CD4-positive, alpha-beta T cell (primary cell): ENCODE data around the gene DEPP1. TPM values are rescaled to one million over a fixed set of nuclear protein-coding genes. Genes with fewer than 3 reads are reported as not detected.

Source experiments
- ATAC-seq: fragments of 200-7000 bp; cut with Tn5 transposase; one replicate; pipeline ENCODE4 v1.10.0; 2022; ENCODE audit warnings: mild to moderate bottlenecking; ENCODE audit not compliant: poor library complexity
- CTCF ChIA-PET: fragments of 350-600 bp; sonication (Branson Sonifier 250); formaldehyde crosslinking; loops from one replicate; lab custom pipeline; 2021; ENCODE audit warnings: antibody characterized with exemption, inconsistent platforms; lab: Charles Lee
- POLR2A ChIA-PET: fragments of 350-600 bp; sonication (Branson Sonifier 250); formaldehyde crosslinking; loops from one replicate; lab custom pipeline; 2021; ENCODE audit warnings: antibody characterized with exemption, inconsistent platforms; lab: Charles Lee
- DNase-seq, 14 experiments: peaks; one replicate each; pipeline ENCODE4 v3.0.0-alpha.2; 2013 to 2020; ENCODE audit warnings: mixed read lengths in 2 of 14
- H3K27ac ChIP-seq, 2 donors: one replicate each; pipeline versions ENCODE4 v1.5.1 to v1.7.0; 2013; ENCODE audit warnings: low read length in 2 of 2, low read depth in 1 of 2, mild to moderate bottlenecking in 1 of 2
- H3K27me3 ChIP-seq, 2 experiments: 1 replicate in 1 of 2; 2 replicates in 1 of 2; pipeline versions ENCODE4 v1.6.1 to v1.7.0; 2013; ENCODE audit warnings: low read length in 2 of 2, control low read depth in 1 of 2, mild to moderate bottlenecking in 1 of 2, moderate library complexity in 1 of 2; ENCODE audit not compliant: insufficient read depth in 2 of 2, control insufficient read depth in 1 of 2
- H3K36me3 ChIP-seq: one replicate; pipeline ENCODE4 v1.6.1; 2013; ENCODE audit warnings: low read length, control low read depth; ENCODE audit not compliant: insufficient read depth
- H3K4me1 ChIP-seq: one replicate; pipeline ENCODE4 v1.6.1; 2013; ENCODE audit warnings: low read length, control low read depth; ENCODE audit not compliant: insufficient read depth
- H3K4me3 ChIP-seq: one replicate; pipeline ENCODE4 v1.5.1; 2013; ENCODE audit warnings: mild to moderate bottlenecking, low read length, moderate library complexity
- H3K9me3 ChIP-seq, 2 experiments: 1 replicate in 1 of 2; 2 replicates in 1 of 2; pipeline versions ENCODE4 v1.6.1 to v1.7.0; 2013; ENCODE audit warnings: low read length in 2 of 2, mild to moderate bottlenecking in 2 of 2, control low read depth in 1 of 2, moderate library complexity in 1 of 2; ENCODE audit not compliant: control insufficient read depth in 1 of 2, insufficient read depth in 1 of 2
- H3K27ac Mint-ChIP-seq: one replicate; pipeline ENCODE4 v1.8.0; 2020; ENCODE audit warnings: mixed read lengths
- H3K27me3 Mint-ChIP-seq: one replicate; pipeline ENCODE4 v1.8.0; 2021; ENCODE audit warnings: mixed read lengths
- H3K36me3 Mint-ChIP-seq: one replicate; pipeline ENCODE4 v1.8.0; 2021; ENCODE audit warnings: low read depth, mixed read lengths
- H3K4me1 Mint-ChIP-seq: one replicate; pipeline ENCODE4 v1.8.0; 2021; ENCODE audit warnings: low read depth, mixed read lengths
- H3K4me3 Mint-ChIP-seq: one replicate; pipeline ENCODE4 v1.8.0; 2020; ENCODE audit warnings: mild to moderate bottlenecking, mixed read lengths
- H3K9me3 Mint-ChIP-seq: one replicate; pipeline ENCODE4 v1.8.0; 2020; ENCODE audit warnings: mixed read lengths
- CTCF ChIP-seq: fragments of 200-600 bp; IDR thresholded peaks from one replicate; pipeline ENCODE4 v1.8.0; 2022; ENCODE audit warnings: antibody characterized with exemption, mild to moderate bottlenecking
- intact Hi-C, 2 experiments: fragments of 100-400 bp; cut with DNase I in 1 of 2; cut with micrococcal nuclease in 1 of 2; formaldehyde crosslinking; loops; one replicate each; pipeline versions ENCODE4 v1.15.1 to v1.9.0; 2023 to 2025; cut with DNase I, micrococcal nuclease
- total RNA-seq, 174 experiments: library from RNA in 2 of 174; stranded (reverse) in 2 of 174; gene quantifications; one replicate each; pipeline ENCODE4 v1.2.3 and lab custom pipeline; 2021 to 2026

Gene DEPP1
- total RNA-seq, 2 experiments from 2014 or later: not detected

DNA sequence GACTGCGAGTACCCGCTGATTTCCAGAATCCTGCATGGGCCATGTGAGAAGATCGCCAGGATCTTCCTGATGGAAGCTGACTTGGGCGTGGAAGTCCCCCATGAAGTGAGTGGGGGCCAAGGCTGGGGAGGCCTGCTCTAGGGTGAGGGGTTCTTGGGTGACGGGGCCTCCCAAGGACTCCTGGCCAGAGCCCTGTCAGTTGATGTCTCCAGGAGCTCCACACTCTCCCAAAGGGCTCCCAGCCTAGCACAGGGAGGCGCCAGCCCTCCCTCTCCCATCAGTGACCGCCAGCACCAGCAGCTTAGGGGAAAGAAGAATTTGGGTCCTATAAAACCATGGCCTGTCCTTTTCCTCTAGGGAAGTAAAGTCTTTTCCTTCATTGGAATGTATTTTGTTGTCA is 12.4 kb upstream of the DEPP1 start:
- intact Hi-C loops: no loop called here
- Histone ChIP-seq H3K9me3 (no peaks in the 10 kb centered on the region), H3K36me3 (no peaks in the 10 kb centered on the region), H3K27me3 (no peaks in the 10 kb centered on the region), H3K4me1 (peaks cover 13% of the 10 kb centered on the region), H3K27ac (no peak overlapping the region), H3K4me3 (no peak overlapping the region)
- POLR2A ChIA-PET: no interaction called here
- Mint-ChIP-seq H3K4me1 (peaks cover 10% of the 10 kb centered on the region), H3K27me3 (no peaks in the 10 kb centered on the region), H3K36me3 (no peaks in the 10 kb centered on the region), H3K9me3 (no peaks in the 10 kb centered on the region), H3K27ac (no peak overlapping the region), H3K4me3 (no peak overlapping the region)
- DNase-seq (peak in 1 of 14 experiments; percentile 4), ATAC-seq (no peak)
- no peak for TF ChIP-seq CTCF
- CTCF ChIA-PET: no interaction called here

DNA sequence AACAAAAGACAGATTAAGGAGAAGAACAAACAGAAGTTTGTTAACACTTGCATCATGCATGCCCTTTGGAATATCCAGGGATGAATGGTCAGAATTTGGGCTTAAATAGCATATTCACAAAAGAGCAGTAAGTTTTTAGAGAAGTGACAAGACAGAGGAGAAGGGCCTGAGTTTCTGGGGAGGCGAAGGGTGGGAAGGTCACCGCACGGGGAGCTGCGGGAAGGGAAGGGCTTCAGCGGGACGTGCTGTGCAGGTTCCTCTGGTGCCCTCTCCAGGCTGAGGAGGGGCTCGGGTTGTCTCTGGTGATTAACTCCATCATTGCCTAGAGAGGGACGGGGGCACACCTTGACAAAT is 11.7 kb upstream of the DEPP1 start:
- Histone ChIP-seq H3K27ac (no peak overlapping the region), H3K9me3 (no peaks in the 10 kb centered on the region), H3K36me3 (no peaks in the 10 kb centered on the region), H3K4me1 (peaks cover 6% of the 10 kb centered on the region), H3K4me3 (no peak overlapping the region), H3K27me3 (no peaks in the 10 kb centered on the region)
- peaks cover 3% of the 10 kb centered on the region for H3K4me1 Mint-ChIP-seq
- H3K27ac Mint-ChIP-seq: no peak overlapping the region
- no peak for TF ChIP-seq CTCF
- no peaks in the 10 kb centered on the region for H3K9me3 Mint-ChIP-seq
- ATAC-seq: no peak
- peak in 1 of 14 experiments; percentile 8 for DNase-seq
- H3K36me3 Mint-ChIP-seq: no peaks in the 10 kb centered on the region
- POLR2A ChIA-PET: no interaction called here
- H3K27me3 Mint-ChIP-seq: no peaks in the 10 kb centered on the region
- CTCF ChIA-PET: no interaction called here
- H3K4me3 Mint-ChIP-seq: no peak overlapping the region
- intact Hi-C loops: no loop called here

DNA sequence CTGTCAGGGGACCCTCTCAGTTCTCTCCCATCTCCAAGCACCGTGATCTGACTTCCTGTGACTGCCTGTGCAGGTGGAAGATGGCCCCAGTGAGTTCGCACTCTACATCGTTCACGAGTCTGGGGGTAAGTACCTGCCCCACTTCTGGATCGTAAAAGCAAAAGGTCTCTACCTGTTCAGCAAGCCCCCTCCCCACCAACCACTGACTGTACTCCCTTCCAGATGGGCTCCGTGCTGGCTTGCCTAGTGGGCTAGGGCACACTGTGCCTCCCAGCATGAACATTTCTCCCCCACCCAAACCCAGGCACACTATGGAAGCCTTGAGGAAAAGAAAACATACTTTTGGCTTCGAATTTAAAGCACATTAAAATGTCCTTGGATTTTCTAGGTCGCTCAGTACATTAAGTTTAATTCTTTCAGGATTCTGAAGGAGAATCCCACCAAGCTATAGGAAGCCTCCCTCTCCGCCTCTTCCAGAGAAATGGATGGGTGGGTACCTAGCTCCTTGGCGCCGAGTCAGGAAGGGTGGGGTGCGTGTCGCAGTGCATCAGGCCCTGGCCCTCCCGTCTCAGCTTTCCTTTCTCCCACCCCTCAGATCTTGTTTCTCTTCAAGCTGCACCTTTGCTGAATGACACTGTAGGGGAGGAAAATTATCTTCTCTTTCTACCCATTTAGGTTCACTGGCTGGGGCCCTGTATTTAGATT is 11.1 kb upstream of the DEPP1 start:
- TF ChIP-seq CTCF: no peak
- H3K9me3 Mint-ChIP-seq: no peaks in the 10 kb centered on the region
- Histone ChIP-seq H3K9me3 (no peaks in the 10 kb centered on the region), H3K4me1 (peaks cover 1% of the 10 kb centered on the region), H3K27me3 (no peaks in the 10 kb centered on the region), H3K27ac (no peak overlapping the region), H3K4me3 (no peak overlapping the region), H3K36me3 (no peaks in the 10 kb centered on the region)
- no peaks in the 10 kb centered on the region for H3K27me3 Mint-ChIP-seq
- no peak overlapping the region for H3K4me3 Mint-ChIP-seq
- H3K4me1 Mint-ChIP-seq: no peaks in the 10 kb centered on the region
- H3K27ac Mint-ChIP-seq: no peak overlapping the region
- ATAC-seq: no peak
- no peak for DNase-seq
- no peaks in the 10 kb centered on the region for H3K36me3 Mint-ChIP-seq
- ChIA-PET POLR2A (no interaction called here), CTCF (no interaction called here)
- intact Hi-C loops: no loop called here
